DOHH2 (cell line): ENCODE results near the gene RAB15.

Experiments
- EZH2phosphoT487 ChIP-seq: fragments of 200-600 bp; sonication (generic); IDR thresholded peaks from 2 replicates; pipeline ENCODE4 v1.6.1; 2017; ENCODE audit warnings: borderline replicate concordance, mild to moderate bottlenecking, antibody characterized with exemption, low read length, moderate library complexity, mixed read lengths
- TF ChIP-seq, protein P1 (sequence below): fragments of 200-600 bp; sonication (generic); IDR thresholded peaks from one replicate; pipeline ENCODE4 v1.5.1; 2014; ENCODE audit warnings: antibody characterized with exemption, mild to moderate bottlenecking, low read depth, low read length; ENCODE audit not compliant: poor library complexity, severe bottlenecking

DNA sequence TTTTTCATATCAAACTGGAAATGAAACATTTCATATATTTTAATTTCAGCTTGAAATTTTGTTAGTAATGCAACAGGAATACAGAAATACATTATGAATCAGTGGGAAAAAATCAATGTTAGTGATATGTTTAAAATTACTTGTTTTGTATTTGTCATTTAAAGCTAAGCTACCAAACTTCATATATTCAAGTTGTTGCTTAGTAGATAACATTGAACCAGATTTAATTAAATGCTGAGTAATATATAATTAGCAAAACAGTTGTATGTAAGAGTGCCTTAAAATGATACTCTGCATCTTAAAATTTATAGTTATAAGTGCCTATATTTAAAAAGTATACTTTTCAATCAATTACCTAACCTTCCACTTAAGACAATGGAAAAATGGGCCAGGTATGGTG, 52.9 kb downstream of the RAB15 start:
- TF ChIP-seq, protein P1, sequence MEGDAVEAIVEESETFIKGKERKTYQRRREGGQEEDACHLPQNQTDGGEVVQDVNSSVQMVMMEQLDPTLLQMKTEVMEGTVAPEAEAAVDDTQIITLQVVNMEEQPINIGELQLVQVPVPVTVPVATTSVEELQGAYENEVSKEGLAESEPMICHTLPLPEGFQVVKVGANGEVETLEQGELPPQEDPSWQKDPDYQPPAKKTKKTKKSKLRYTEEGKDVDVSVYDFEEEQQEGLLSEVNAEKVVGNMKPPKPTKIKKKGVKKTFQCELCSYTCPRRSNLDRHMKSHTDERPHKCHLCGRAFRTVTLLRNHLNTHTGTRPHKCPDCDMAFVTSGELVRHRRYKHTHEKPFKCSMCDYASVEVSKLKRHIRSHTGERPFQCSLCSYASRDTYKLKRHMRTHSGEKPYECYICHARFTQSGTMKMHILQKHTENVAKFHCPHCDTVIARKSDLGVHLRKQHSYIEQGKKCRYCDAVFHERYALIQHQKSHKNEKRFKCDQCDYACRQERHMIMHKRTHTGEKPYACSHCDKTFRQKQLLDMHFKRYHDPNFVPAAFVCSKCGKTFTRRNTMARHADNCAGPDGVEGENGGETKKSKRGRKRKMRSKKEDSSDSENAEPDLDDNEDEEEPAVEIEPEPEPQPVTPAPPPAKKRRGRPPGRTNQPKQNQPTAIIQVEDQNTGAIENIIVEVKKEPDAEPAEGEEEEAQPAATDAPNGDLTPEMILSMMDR = no peak
- no peak for TF ChIP-seq EZH2phosphoT487
